Measurements from ENCODE around the gene FERMT2. TPM values are rescaled to one million over a fixed set of nuclear protein-coding genes. Genes with fewer than 3 reads are reported as not detected.

FERMT2 gene
- 29.1 and 38.6 TPM in 2 replicates for total RNA-seq (2014; rRNA removed)
- Bru-seq, nascent RNA = percentile 98 among the genes with signal in this experiment
- percentile 93 among the genes with signal in this experiment for BruChase-seq, experiment 1, labeled RNA remaining after a 6-hour chase
- percentile 93 among the genes with signal in this experiment for BruChase-seq, experiment 2, labeled RNA remaining after a 2-hour chase
- long read RNA-seq, transcript FERMT2-211 (3 exons, 2,384 nt) = minor isoform, 6 of 292 reads
- long read RNA-seq, transcript FERMT2-201 (15 exons, 3,338 nt) = major isoform, 86 of 292 reads
- long read RNA-seq, partial matches to known transcripts = 174 of 292 reads
- long read RNA-seq, other reads (novel, unspliced or antisense) = 25 of 292 reads

DNA sequence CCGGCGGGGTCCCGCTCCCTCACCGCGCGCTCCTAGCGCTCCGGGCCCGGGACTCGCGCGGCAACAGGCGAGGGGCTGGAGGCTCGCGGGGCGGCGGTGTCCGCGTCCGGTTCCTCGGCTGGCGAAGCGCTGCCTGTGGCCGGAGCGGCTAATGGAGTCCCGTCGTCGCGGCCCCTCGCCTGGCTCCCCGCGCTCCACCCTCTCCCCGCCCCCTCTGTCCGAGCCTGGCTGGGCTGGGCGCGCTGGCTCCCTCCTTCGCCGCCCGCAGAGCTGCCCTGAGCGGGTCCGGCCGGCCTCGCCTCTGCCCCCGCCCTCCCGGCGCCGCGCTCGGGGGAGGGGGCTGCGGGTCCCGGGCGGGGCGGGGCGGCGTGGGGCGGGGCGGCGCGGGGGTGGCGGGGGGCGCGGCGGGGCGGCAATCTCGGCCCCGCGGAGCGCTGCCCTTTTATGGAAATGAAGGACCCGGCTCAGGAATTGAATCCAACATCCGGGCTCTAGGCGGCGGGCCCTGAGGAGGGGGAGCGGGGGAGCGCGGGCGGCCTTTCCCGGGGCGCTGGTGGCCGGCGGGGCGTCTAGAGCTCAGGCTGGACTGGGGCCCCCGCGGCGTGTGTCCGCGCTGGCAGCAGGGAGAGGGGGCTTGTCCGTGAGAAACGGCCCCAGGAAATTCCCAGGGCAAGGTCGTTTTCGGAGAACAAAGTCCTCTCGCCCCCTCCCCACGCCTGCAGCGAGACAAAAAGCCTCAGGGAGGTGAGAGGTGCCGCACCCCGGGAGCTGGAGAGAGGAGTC is at the start of gene FERMT2:
Gene FERMT2, minus strand, starts transcription at position 153 of the 783 bp plus-strand sequence. CDS start 482 bp downstream, outside the sequence.
- H3F3A ChIP-seq (ENCODE audit: low read length, unreplicated experiment) = no peaks in the 10 kb centered on the region
- peak within 1 kb of the TSS; percentile 82 for H3K4me3 ChIP-seq (ENCODE audit: low read length)
- TF ChIP-seq CTCF (conservative IDR thresholded peaks at IDR 0.05; ENCODE audit: low read depth, low read length) = no peak
- TF ChIP-seq EZH2 (IDR thresholded peaks at IDR 0.05; ENCODE audit: low read length, unreplicated experiment) = no peak
- no peak for TF ChIP-seq EZH2phosphoT487 (IDR thresholded peaks at IDR 0.05; ENCODE audit: borderline replicate concordance, low read length)
- peak; percentile 83 for DNase-seq
- peaks cover 25% of the 10 kb centered on the region for H3K4me1 ChIP-seq (ENCODE audit: insufficient read depth, low read length)
- peaks cover 46% of the 10 kb centered on the region for H3K79me2 ChIP-seq (ENCODE audit: low read length)
- ChIA-PET CTCF (interaction anchor here (0.5 to 2.0 kb wide), 6 partner anchors 10 to 1003 kb away, joined by 3 to 10 read pairs (median 4); no protein-coding TSS in a partner anchor), POLR2A (ENCODE audit: unreplicated experiment) (interaction anchor here (0.5 to 1.2 kb wide), 5 partner anchors 32 to 1962 kb away, joined by 4 to 5 read pairs (median 4); no protein-coding TSS in a partner anchor)
- no peaks in the 10 kb centered on the region for H3K9me3 ChIP-seq (ENCODE audit: low read length)
- H3K4me2 ChIP-seq (ENCODE audit: low read length) = peak within 1 kb of the TSS; percentile 88
- H4K20me1 ChIP-seq (ENCODE audit: low read length) = peaks cover 15% of the 10 kb centered on the region
- no peaks in the 10 kb centered on the region for H3K36me3 ChIP-seq (ENCODE audit: low read depth, low read length)
- H3K27me3 ChIP-seq (ENCODE audit: low read length) = no peaks in the 10 kb centered on the region
- H3K9me2 ChIP-seq (replicated peaks; ENCODE audit: low read length) = no peaks in the 10 kb centered on the region
- peak; percentile 90 for ATAC-seq
- no TSS peak for BruUV-seq (replicated peaks)
- H3K9ac ChIP-seq (ENCODE audit: low read length) = peak within 1 kb of the TSS; percentile 93
- intact Hi-C loops (cut with micrococcal nuclease) = loop anchor here (1.0 to 10.0 kb wide), 6 partner anchors 9 to 396 kb away; partner anchors contain the start of genes GPR137C, STYX and TXNDC16
- H3K27ac ChIP-seq (ENCODE audit: low read length) = peak within 1 kb of the TSS; percentile 80
- peak within 1 kb of the TSS; percentile 100 for H2AFZ ChIP-seq (ENCODE audit: low read length)

- CTCF ChIA-PET = no interaction called here
- POLR2A ChIA-PET (ENCODE audit: unreplicated experiment) = interaction anchor here (0.7 kb wide), 1 partner anchor 274 kb away, joined by 4 read pairs; no protein-coding TSS in a partner anchor
- H3K9me3 ChIP-seq (ENCODE audit: low read length) = no peaks in the 10 kb centered on the region
- no peaks in the 10 kb centered on the region for H3K79me2 ChIP-seq (ENCODE audit: low read length)
- no TSS peak for BruUV-seq (replicated peaks)
- TF ChIP-seq CTCF (conservative IDR thresholded peaks at IDR 0.05; ENCODE audit: low read depth, low read length) (no peak), EZH2 (IDR thresholded peaks at IDR 0.05; ENCODE audit: low read length, unreplicated experiment) (no peak), EZH2phosphoT487 (IDR thresholded peaks at IDR 0.05; ENCODE audit: borderline replicate concordance, low read length) (no peak)
- no peaks in the 10 kb centered on the region for H3K36me3 ChIP-seq (ENCODE audit: low read depth, low read length)
- no peak overlapping the region for H2AFZ ChIP-seq (ENCODE audit: low read length)
- DNase-seq (peak; percentile 31), ATAC-seq (peak; percentile 61)
- no peak overlapping the region for H3K4me2 ChIP-seq (ENCODE audit: low read length)
- intact Hi-C loops (cut with micrococcal nuclease) = no loop called here
- no peak overlapping the region for H3K4me3 ChIP-seq (ENCODE audit: low read length)
- no peaks in the 10 kb centered on the region for H3K9me2 ChIP-seq (replicated peaks; ENCODE audit: low read length)
- H3K27ac ChIP-seq (ENCODE audit: low read length) = no peak overlapping the region
- no peaks in the 10 kb centered on the region for H3F3A ChIP-seq (ENCODE audit: low read length, unreplicated experiment)
- no peaks in the 10 kb centered on the region for H4K20me1 ChIP-seq (ENCODE audit: low read length)
- H3K4me1 ChIP-seq (ENCODE audit: insufficient read depth, low read length) = no peaks in the 10 kb centered on the region
- H3K27me3 ChIP-seq (ENCODE audit: low read length) = no peaks in the 10 kb centered on the region
- H3K9ac ChIP-seq (ENCODE audit: low read length) = no peak overlapping the region
These were observed 47.6 kb upstream of the FERMT2 start for GRCh38 chr14:52998376-52999015.
